Activated CD4-positive, alpha-beta T cell treated with anti-CD3 and anti-CD28 coated beads for 1 hour (primary cell): ENCODE data around the gene FXYD6.

ENCODE experiments used
- DNase-seq: peaks from one replicate; pipeline ENCODE4 v3.0.0-alpha.2; 2020

Gene FXYD6

DNA sequence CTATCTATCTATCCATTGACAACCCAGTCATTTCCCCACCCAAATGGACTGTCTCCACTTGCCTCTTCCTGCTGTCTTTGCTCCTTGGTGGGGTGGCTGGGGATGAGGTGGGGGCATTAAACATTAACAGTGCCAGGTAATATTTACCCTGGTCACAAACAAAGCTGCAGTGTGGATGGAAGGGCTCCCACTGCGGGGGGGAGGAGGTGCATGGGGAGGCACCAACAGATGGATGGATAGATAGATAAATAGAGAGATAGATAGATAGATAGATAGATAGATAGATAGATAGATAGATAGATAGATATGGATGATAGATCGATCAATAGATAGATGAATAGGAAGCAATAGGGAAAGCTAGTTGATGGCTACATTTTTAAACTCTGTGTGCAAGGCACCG lies 49.6 kb downstream of the FXYD6 start:
- no peak for DNase-seq

DNA sequence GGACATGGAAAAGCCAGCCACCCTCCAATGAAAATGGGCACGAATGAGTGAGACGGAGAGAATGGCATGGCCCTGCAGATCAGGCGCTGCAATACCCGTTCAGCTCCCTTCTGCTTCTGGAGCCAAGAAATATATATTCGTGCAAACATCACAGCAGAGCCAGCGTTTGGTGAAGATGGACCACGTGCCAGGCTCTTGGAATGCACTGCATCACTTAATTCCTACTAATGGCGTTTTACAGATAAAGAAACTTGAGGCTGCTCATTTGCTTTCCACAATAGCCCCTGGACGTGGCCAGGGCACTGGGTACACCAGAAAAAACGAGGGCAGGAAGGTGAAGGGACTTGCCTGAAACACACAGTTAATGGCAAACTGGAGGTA lies 50.3 kb downstream of the FXYD6 start:
- DNase-seq, result no peak

DNA sequence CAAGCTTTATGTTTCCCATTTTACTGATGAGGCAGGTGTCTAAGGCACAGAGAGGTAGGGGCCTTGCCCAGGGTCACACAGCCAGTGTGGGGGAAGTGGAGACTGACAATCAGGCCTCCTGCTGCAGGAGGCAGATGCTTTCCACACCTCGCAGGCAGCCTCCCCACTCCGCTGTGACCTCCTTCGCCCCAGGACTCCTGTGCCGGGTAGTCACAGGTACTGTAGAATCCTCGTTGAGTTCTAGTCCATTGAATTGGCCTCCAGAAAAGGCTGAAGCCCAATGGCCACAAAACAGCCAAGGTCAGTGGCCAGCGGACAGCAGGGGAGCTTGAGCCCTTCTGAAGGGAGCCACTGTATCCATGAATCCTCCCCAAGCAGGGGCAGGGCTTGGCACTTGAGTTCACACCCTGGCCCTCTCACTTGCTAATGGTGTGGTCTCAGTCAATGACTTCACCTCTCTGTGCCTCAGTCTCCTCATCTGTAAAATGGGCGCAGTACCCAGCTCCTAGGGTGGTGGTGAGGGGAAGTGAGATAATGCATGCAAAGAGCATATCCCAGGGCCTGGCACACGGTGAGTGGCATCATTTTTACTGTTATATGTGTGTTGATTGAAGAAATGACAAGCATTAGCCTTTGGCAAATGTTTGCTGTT lies 50.8 kb downstream of the FXYD6 start:
- no peak for DNase-seq

DNA sequence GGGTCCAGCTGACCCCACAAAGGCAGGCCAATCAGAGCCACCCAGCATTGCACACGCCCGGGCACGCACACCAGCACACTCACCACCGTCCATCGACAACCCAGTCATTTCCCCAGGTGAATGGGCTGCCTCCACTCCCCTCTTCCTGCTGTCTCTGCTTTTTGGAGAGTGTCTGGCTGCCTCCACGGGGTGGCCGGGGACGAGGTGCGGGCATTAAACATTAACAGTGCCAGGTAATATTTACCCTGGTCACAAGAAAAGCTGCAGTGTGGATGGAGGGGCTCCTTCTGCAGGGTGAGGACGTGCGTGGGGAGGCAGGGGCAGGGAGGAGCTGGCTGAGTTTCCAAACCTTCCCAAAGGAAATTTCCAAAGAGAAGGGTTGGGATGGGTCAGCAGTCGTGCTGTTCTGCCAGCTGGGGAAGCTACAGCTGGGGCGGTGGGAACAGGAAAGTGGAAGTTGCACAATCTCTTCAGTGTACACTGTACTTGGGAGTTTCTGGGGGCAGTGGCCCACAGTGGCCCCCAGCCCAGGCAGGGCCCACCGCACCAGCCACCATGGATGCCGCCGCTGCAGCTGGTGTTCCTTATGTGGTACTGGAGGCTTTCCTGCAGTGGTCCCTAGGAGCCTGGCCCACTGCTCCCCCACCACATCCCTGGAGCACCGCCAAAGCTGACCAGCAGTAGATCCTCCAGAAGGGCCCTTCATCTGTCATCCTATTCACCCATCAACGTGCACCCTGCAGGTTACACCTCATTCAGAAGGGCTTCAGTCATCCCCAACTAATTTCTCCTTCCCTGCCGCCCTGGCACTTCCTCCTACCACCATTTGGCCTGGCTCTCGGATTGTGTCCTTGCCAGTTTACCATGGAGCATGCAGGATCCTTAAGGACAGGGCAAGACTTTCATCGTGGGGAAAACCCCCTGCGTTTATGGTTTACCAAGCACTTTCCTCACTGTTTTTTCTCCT lies 51.6 kb downstream of the FXYD6 start, which contains the start of gene FXYD2:
Gene FXYD2, minus strand, starts transcription at position 174 of the 967 bp plus-strand sequence. Its CDS starts 66 bp downstream, at position 108.
- no peak for DNase-seq

DNA sequence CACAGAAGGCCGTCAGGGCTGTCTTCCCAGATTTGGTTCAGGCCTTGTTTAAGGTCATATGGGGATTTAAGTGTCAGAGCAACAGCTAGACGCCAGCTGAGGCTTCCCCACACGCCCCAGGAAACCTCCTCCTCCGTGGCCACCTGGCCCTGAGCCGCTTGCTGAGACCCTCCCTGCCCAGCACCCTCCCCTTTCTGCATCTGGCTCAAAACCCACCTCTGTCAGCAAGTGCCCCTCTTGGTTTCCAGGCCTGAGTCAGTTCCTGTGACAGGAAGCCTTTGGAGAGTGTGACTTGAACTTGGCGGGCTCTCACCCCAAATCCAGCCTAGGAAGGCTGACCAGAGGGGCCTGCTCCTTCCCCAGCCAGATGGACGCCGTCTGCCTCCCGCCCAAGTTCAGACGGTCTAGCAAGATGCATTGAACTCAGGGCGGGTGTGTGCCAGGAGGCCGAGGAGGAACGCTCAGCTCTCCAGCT lies 52.5 kb downstream of the FXYD6 start:
- DNase-seq, result no peak

DNA sequence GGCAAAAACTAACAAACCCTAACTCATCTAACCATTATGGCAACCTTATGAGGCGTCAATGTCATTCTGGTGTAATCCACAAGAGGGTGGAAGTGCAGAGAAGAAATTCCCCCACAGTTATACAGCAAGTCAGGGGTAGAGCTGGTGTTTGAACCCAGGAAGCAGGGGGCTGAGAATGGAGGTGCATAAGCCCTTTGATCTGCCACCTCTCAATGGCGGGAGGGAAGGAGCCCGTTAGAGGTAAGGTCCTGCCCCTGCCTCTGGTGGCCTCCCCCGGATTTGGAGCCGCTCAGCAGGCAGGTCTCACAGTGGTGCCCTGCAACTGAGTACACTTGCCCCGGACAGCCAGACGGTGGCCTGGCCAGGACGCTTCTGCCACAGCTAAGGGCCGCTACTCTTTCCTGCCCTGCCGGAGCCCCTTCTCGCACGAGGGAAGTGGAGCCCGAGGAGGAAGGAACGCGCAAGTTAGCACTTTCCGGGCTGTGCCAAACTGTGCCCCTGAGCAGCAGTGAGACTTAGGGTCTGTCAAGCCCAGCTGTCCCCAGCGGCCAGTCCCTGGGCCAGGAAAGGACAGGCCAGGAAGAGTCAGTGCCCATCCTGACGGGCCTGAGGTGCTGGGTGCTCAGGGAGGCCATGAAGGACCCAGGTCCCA lies 53.0 kb downstream of the FXYD6 start:
- DNase-seq, result no peak

DNA sequence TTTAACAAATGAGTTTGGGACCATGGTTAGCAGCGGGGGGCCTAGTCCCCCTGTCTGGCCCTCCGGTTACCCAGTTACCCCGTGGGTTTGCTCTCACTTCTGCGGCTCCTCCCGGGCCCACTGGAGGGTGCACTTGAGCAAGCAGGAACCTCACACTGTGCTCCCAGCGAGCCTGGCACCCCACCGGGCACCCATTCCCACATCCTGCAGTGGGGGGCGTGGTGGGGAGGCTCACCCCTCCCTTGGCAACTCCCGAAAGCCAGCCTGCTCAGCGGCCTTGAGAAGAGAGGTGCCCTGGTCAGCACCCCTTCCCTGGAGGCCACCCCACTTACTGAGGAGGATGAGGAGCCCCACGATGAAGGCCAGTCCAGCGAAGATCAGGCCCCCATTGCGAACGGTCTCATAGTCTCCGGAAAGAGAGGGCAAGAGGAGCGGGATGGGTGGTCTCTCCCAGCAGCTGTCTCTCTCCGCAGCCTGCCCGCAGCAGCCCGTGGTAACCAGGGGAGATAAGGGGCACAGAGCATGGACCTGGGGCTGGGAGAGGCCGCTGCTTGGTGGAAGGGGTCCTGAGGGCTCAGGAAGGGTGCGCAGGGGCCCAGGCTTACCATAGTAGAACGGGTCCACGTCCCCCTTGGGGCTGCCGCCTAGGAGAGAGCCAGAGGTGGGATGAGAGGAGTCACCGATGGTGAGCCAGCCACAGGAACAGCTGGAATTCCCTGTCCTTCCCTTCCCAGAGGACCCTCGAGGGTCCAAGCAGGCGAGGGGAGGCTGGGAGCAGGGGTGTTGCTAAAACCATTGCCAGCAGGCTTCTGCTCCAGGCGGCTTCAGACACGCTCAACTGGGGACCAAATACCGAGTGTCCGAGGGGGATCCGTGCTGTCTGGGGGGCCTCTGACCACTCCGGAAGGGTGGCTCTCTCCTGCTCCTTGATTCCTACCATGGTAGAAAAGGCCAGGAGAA lies 54.1 kb downstream of the FXYD6 start:
- no peak for DNase-seq

DNA sequence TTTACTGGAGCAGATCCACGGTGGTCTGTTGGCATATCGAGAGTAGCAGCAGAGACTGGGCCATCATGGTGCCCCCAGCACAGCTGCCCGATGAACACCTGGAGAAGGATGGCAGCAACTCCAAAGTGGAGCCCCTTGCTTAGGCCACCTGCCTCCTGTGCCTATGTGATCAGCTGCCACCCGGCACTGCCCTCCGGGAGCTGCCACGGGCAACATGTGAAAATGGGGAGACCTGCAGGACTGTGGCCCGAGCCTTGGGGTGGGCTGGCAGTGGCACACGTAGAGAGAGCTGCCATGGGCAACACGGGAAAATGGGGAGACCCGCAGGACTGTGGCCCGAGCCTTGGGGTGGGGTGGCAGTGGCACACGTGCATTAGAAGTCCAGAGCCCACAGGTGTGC lies 55.0 kb downstream of the FXYD6 start:
- DNase-seq, result no peak

DNA sequence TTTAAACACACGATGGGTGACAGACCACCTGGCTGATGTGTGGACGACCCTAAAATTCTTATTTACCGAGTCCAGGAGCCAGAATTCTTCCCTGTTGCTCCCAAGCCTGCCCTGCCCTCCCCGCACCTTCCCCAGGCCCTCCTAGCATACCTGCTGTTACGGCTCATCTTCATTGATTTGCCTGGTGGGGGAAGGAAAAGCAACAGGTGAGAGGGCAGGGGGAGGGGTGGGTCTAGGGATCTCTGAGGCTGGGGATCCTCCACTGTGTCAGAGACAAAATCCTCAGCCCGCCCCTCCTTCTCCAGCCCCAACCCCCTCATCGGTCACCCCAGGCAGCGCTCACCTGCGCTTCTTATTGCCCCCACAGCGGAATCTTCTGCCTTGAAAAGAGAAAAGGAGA lies 55.9 kb downstream of the FXYD6 start:
- no peak for DNase-seq

DNA sequence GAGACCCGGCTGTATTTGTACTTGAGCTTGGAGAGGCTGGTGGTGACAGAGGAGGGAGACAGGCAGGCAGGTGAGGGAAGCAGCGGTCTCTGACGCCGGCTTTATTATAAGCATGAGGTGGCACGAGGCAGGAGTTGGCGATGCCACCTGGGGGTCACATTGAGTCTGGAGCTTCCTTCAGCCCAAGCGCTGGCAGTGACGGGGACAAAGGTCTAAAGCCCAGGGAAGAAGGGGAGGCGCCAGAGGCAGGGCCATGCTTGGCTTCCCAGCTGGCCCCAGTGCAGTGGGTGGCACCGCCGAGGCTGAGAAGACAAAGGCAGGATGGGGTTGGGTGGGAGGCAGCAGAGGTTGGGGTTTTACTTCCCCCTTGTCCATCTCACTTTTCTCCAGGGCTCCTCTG lies 56.4 kb downstream of the FXYD6 start:
- DNase-seq, result no peak

DNA sequence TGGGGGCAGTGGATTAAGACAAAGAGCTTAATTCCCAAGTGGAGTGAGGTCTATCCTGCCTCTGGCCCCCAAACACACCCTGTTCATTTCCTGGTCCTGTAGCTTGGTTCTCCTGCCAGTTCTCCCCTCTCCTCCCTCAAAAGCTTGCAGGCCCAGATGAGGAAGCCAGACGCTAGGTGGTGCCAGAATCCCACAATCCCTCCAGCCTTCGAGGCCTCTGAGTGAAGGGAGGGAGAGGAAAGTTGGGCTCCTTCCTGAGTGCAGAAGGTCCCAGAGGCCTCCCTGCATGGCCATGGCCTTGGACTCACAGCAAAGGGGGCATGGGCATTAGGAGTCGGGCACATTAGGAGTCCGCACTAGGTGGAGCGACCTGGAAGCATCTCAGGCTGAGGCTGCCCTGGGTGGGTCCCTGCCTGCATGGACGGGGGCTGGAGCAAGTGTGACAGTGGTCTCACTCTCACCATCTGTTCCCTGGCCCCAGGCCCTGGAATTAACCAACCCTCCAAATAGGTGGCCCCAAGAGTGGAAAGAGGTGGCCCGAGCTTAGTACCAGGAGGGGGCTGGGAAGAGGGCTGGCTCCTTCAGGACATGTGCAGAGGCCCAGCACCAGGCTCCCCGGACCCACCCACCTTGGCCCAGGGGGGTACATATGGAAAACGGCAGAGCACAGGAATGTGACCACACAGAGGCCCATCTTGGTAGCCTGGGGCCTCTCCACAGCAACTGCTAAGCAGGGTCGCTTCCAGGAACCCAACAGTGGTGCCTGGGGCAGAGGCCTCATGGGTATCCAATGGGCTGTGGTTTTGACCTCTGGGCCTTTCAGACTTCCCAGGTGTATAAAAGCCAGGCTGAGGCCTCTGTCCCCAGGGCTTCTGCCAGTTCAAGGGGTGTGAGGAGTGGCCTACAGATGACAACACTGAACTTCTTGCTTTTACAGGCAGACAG lies 57.1 kb downstream of the FXYD6 start:
- no peak for DNase-seq

DNA sequence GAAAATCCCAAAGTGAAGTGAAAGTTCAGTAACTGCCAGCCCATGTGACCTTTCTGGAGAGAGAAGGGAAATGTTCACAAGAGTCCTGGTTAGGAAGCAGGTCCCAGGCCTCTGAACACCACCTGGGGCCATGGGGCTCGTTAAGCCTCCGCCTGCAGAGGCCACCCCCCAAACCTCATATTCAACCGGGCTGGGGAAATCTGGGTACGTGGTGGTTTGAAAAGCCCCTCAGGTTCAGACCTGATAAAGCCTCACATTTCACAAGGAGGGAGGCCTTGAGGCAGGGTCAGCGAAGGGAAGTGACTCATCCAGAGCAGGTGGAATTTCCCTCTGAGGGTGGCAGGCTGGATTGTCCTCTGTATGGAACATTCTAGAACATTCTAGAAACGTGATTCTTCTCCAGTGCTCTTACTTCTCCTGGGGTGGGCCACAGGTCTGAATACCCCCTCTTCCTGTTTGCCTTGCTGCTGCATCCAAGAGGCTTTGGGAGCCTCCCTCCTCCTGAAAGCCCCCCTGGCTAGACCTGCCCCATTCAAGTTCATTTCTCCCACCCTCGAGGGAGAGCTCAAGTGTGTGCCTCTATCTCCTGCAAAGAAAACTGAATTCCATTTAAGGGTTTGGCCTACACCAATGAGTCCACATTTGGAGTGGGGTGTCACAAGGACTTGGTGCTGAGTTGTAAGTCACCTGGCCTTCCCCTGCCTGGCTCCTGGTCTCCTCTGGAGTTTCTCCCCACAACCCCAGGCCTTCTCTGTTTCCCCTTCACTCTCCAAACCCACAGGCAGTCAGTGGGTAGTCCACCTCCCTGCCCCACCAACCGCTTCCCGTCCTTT lies 58.2 kb downstream of the FXYD6 start:
- no peak for DNase-seq

DNA sequence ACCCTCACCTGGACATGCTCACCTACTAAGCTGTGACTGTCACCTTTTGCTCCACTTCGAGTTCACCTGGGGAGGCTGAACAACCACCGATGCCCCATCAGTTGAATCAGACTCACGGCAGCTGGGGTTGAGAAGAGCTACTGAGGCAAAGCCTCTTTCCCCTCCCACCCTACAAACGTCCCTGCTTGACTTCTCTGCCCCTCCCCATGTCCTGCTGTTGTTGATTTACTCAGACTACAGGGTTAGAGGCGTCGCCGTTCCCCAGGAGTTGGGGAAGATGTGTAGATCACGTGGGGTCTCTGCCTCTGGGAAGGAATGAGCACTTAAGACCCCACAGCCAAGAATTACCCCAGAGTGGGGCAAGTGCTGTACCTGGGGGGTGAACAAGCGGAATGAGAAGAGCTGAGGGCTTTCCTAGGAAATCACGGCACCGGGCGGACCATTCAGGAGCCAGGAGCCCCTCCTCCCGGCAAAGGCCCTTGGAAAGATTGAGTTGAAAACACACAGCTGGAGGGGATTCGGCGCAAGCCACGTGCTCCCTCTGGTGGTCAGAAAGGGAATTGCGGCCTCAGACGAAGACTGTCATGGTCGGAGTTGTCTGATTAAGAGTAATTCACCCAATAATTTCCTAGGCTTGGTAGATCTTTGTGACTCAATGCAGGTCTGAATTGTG lies 59.0 kb downstream of the FXYD6 start:
- DNase-seq, result peak; percentile 78

DNA sequence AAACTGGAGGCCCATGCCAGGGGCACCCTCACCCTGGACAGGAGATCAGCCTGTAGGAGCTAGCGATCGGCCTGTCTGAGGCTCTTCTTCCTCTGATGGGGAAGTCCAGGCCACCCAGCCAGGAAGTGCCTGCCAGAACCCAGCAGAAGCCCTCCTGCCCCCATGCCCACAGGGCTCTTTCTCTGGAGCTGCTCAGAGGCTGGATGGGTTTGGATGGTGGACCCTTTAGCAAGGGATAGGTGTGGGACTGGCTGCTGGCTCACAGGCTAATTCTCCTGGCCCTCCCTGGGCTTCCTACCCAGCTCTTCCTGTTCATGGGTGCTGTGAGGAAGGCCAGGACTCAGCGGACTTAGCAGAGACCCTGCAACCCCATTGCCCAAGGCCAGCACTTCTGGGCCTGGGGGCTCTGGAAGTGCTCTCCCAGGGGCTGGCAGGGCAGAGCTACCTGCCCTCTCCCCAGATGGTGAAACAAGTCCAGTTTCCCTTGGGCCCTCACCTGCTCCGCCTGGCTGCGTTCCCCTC lies 59.6 kb downstream of the FXYD6 start:
- DNase-seq, result no peak

DNA sequence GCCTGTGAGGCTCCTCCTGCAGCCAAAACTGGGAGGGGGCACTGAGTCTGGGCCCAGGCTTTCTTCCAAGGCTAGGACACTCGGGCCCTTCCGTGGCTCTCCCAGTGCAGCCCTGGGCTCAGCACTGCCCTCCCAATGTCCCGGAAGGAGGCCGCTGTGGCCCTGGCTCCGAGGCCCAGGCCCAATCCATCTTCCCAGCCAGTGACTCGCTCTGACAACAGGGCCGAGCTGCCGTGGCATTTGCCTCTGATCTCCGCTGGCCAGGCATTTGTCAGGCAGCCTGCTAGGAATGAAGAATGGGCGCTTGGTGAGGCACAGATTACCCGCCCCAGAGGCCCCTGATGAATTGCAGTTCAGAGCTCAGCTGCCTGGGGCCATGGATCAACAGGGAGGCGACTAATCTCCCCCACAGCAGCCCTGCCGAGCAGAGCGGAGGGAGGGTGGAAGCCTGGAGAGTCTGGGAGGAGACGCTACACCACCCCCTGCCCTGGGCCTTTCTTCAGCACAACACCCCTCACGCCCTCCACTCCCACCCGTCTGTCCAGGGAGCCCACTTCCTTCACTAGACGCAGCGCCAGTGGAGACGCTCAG lies 60.2 kb downstream of the FXYD6 start:
- no peak for DNase-seq

DNA sequence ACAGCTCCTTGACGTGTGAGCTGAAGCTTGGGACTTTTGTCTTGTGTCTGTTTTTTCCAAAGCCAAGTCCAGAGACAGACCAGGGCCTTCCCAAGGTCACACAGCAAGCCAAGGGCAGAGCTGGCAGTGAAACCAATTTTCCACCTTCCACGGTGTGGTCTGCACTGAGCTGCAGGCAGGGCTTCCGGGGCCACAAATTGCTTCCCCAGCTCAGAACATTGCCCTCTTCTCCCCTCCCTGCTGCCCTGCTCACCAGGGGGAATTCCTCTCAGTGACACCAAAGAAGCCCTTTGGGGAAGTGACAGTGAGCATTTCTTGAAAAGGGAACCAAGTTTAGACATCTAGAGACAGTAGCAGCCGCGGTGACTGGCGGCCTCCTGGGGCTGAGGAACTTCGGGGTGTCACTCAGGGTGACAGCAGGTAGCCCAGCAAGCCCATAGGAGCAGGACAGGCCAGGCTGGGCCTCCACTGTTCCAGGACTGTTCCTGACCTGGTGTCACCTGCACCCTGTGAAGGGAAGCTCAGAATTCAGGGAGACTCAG lies 61.1 kb downstream of the FXYD6 start:
- DNase-seq, result peak; percentile 55

DNA sequence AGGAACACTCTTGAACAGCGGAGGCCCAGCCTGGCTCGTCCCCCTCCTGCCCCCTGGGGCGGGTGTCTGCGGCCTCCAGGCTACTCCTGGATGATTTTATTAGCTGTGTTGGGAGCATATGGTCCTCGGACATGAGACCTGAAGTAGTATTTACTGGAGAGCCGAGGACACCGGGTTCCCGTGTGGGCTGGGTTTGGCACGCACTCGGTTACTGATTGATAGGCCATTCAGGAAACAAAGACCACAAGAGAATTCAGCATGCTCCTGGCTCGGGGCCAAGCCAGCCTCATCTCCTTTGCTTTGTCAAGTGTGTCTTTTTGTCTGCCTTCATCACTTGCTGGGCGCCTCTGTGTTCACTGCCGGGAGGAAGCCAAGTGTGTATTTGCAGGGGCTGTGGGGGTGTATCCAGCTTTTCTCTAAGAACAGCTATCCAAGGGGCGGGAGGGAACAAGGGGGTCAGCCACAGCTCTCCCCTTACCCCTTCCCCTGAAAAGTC lies 61.6 kb downstream of the FXYD6 start:
- peak; percentile 70 for DNase-seq

DNA sequence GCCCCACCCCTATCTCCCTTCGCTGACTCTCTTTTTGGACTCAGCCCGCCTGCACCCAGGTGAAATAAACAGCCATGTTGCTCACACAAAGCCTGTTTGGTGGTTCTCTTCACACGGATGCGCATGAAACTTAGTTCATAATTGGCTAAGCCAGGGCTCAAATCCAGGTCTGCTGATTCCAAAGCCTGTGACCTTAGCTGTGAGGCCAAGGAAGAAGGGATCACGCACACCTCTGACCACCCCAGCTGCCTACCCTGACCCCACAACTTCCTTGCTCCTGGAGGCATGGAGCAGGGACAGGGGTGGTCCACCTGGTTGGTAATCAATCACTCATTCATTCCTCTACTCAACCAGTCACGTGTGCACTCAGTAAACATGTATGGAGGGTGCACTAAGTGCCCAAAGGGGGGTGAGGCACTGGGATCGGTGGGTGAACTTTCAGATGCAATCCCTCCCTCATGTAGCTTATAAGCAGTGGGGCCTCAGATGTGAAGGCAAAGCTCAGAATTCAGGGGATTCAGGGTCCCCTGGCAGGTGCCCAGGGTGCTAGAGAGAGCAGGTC lies 62.2 kb downstream of the FXYD6 start:
- DNase-seq, result no peak
